ENCODE data around the gene SH2B3.

The SH2B3 gene

DNA sequence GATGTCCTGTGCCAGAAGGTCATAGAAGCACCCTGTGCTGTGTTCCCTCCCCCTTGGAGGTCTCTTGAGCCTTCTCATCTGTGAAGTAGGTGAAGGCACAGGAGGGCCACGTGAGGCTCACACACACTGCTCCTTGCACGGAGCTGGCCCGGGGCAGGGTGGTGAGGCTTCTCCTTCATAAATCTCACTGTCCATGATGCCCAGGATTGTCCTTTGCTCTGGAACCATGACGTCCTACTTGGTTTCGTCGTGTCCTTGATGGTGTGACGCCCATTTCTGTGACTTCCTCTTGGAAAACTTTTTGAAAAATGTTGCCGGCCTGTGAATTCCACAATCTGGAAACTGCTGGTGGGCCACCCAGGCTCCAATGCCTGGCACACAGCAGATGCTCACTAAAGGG is 34.4 kb downstream of the SH2B3 start:
- TF ChIP-seq, protein P1, sequence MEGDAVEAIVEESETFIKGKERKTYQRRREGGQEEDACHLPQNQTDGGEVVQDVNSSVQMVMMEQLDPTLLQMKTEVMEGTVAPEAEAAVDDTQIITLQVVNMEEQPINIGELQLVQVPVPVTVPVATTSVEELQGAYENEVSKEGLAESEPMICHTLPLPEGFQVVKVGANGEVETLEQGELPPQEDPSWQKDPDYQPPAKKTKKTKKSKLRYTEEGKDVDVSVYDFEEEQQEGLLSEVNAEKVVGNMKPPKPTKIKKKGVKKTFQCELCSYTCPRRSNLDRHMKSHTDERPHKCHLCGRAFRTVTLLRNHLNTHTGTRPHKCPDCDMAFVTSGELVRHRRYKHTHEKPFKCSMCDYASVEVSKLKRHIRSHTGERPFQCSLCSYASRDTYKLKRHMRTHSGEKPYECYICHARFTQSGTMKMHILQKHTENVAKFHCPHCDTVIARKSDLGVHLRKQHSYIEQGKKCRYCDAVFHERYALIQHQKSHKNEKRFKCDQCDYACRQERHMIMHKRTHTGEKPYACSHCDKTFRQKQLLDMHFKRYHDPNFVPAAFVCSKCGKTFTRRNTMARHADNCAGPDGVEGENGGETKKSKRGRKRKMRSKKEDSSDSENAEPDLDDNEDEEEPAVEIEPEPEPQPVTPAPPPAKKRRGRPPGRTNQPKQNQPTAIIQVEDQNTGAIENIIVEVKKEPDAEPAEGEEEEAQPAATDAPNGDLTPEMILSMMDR (conservative IDR thresholded peaks at IDR 0.05; ENCODE audit: low read length), result no peak
- TF ChIP-seq EZH2phosphoT487 (IDR thresholded peaks at IDR 0.05; ENCODE audit: borderline replicate concordance), result no peak
- 0 out of 2 replicates have a peak, but pooled peaks cover 7% of the 10 kb centered on the region for H3F3A ChIP-seq (ENCODE audit: low read depth)
- H3K79me2 ChIP-seq (ENCODE audit: insufficient read depth, low read length), result peaks cover 95% of the 10 kb centered on the region
- no peaks in the 10 kb centered on the region for H3K9me3 ChIP-seq (ENCODE audit: insufficient read depth, low read depth, low read length)
- H3K4me2 ChIP-seq (ENCODE audit: low read depth, low read length, poor library complexity, severe bottlenecking), result no peak overlapping the region
- H3K4me3 ChIP-seq (ENCODE audit: low read length, poor library complexity, severe bottlenecking), result no peak overlapping the region
- H3K4me1 ChIP-seq (ENCODE audit: insufficient read depth, low read length, poor library complexity, severe bottlenecking), result peaks cover 88% of the 10 kb centered on the region
- H3K27me3 ChIP-seq (ENCODE audit: insufficient read depth, low read length, poor library complexity, severe bottlenecking), result no peaks in the 10 kb centered on the region
- H3K36me3 ChIP-seq (ENCODE audit: insufficient read depth, low read length), result peaks cover 37% of the 10 kb centered on the region; the same call in 1 of the 2 replicates
- no peak overlapping the region for H2AFZ ChIP-seq (ENCODE audit: low read length)
- peaks cover 66% of the 10 kb centered on the region for H4K20me1 ChIP-seq (ENCODE audit: insufficient read depth, low read length, poor library complexity, severe bottlenecking)
- no peak overlapping the region for H3K9ac ChIP-seq (ENCODE audit: low read depth, low read length, poor library complexity, severe bottlenecking)
- H3K9me2 ChIP-seq (replicated peaks; ENCODE audit: low read depth, low read length), result no peaks in the 10 kb centered on the region

DNA sequence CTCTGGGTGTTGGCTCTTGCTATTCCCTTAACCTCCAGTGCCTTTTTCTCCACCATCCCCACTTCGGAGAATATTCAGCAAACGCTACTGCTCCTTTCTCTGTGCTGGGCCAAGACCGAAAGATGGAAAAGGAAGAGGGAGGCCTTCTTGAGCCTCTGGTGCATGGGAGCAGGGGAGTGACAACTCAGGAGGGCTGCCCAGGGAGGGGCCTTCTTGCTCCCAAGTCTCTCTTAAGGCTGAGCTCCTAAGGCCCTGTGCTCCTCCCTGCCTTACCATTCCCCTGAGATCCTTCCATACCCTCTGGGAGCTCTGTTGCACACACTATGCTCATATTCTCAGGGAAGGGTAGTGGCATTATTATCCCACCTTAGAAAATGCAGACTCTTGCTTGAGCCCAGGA is 34.9 kb downstream of the SH2B3 start:
- H3K4me3 ChIP-seq (ENCODE audit: low read length, poor library complexity, severe bottlenecking), result no peak overlapping the region
- 0 out of 2 replicates have a peak, but pooled peaks cover 7% of the 10 kb centered on the region for H3F3A ChIP-seq (ENCODE audit: low read depth)
- TF ChIP-seq, protein P1 (conservative IDR thresholded peaks at IDR 0.05; ENCODE audit: low read length), result no peak
- no peak for TF ChIP-seq EZH2phosphoT487 (IDR thresholded peaks at IDR 0.05; ENCODE audit: borderline replicate concordance)
- no peaks in the 10 kb centered on the region for H3K27me3 ChIP-seq (ENCODE audit: insufficient read depth, low read length, poor library complexity, severe bottlenecking)
- H3K9ac ChIP-seq (ENCODE audit: low read depth, low read length, poor library complexity, severe bottlenecking), result no peak overlapping the region
- peaks cover 68% of the 10 kb centered on the region for H4K20me1 ChIP-seq (ENCODE audit: insufficient read depth, low read length, poor library complexity, severe bottlenecking)
- no peak overlapping the region for H3K4me2 ChIP-seq (ENCODE audit: low read depth, low read length, poor library complexity, severe bottlenecking)
- peaks cover 40% of the 10 kb centered on the region; the same call in 1 of the 2 replicates for H3K36me3 ChIP-seq (ENCODE audit: insufficient read depth, low read length)
- H3K9me3 ChIP-seq (ENCODE audit: insufficient read depth, low read depth, low read length), result no peaks in the 10 kb centered on the region
- peaks cover 88% of the 10 kb centered on the region for H3K4me1 ChIP-seq (ENCODE audit: insufficient read depth, low read length, poor library complexity, severe bottlenecking)
- no peaks in the 10 kb centered on the region for H3K9me2 ChIP-seq (replicated peaks; ENCODE audit: low read depth, low read length)
- peaks cover 95% of the 10 kb centered on the region for H3K79me2 ChIP-seq (ENCODE audit: insufficient read depth, low read length)
- no peak overlapping the region for H2AFZ ChIP-seq (ENCODE audit: low read length)

DNA sequence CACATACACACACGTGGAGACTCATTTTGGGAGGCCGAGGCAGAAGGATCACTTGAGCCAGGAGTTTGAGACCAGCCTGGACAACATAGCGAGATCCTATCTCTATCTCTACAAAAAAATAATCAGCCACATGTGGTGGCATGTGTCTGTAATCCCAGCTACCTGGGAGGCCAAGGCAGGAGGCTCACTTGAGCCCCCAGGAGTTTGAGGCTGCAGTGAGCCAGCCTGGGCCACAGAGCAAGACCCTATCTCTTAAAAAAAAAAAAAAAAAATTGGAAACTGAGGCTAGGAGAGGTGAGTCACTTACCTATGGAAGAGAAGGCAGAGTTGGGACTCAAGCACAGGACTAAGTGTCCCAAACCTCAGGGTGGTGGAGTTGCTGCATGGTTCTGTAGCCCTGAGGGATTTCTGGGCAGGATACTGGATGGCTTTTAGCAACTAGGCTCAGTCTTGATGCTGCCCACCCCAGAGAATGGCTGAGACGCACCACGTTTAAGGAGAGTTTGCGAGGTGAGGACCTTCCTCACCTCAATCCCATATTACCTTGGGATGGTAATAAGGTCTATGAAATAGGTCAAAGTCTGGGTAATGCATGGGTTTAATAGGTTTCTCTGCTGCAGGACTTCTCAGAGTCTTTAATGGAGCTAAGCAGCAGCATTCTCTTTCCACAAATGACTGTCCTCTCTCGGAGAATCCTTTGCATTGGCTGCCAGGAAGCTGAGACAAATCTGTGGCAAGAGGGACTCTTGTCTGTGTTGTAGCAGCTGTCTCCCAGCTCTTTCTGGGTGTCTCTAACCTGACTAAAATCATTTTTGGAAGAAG is 35.6 kb downstream of the SH2B3 start:
- Histone ChIP-seq H3K9me3 (ENCODE audit: insufficient read depth, low read depth, low read length) (no peaks in the 10 kb centered on the region), H3K4me2 (ENCODE audit: low read depth, low read length, poor library complexity, severe bottlenecking) (no peak overlapping the region), H3K79me2 (ENCODE audit: insufficient read depth, low read length) (peaks cover 95% of the 10 kb centered on the region), H3F3A (ENCODE audit: low read depth) (0 out of 2 replicates have a peak, but pooled peaks cover 7% of the 10 kb centered on the region), H3K9ac (ENCODE audit: low read depth, low read length, poor library complexity, severe bottlenecking) (no peak overlapping the region), H3K27me3 (ENCODE audit: insufficient read depth, low read length, poor library complexity, severe bottlenecking) (no peaks in the 10 kb centered on the region), H3K36me3 (ENCODE audit: insufficient read depth, low read length) (peaks cover 47% of the 10 kb centered on the region; the same call in 1 of the 2 replicates), H3K4me1 (ENCODE audit: insufficient read depth, low read length, poor library complexity, severe bottlenecking) (peaks cover 88% of the 10 kb centered on the region), H2AFZ (ENCODE audit: low read length) (no peak overlapping the region), H3K4me3 (ENCODE audit: low read length, poor library complexity, severe bottlenecking) (no peak overlapping the region), H3K9me2 (replicated peaks; ENCODE audit: low read depth, low read length) (no peaks in the 10 kb centered on the region), H4K20me1 (ENCODE audit: insufficient read depth, low read length, poor library complexity, severe bottlenecking) (peaks cover 65% of the 10 kb centered on the region)
- TF ChIP-seq, protein P1 (conservative IDR thresholded peaks at IDR 0.05; ENCODE audit: low read length), result no peak
- TF ChIP-seq EZH2phosphoT487 (IDR thresholded peaks at IDR 0.05; ENCODE audit: borderline replicate concordance), result no peak
